ENCODE measurements around the gene RIN3. TPM values are rescaled to one million over a fixed set of nuclear protein-coding genes. Genes with fewer than 3 reads are reported as not detected.
A peak's percentile ranks its signal among the peaks of the same experiment; 100 is the strongest.

The RIN3 gene
- total RNA-seq, 1 experiment from 2014 or later = 1.5 TPM

DNA sequence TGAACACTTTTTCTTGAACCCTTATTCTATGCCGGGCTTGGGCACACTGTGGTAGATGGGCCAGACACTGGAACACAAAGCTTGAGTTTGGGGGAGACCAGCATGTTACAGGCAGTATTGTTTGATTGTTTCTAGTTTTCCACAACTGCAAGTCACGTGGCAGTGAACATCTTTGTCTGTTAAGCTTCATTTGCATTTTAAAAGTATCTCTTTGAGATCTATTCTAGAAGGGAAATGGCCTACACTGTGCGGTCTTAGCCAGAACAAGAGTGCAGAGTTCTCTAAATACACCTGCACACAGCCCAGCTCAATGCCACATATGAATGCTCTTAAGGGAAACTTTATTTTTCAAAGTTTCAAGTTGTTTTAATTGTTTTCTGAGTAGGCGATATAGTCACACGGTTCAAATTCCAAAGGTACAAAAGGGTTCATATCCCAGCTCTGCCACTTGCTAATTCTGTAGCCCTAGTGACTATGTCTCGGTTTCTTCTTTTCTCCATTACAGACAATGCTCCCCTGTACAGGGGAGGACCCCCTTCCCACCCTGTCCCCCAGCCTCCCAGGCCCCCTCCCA, 24.9 kb downstream of the RIN3 start:
- peak overlapping the region in 1 of 3 experiments; percentile 83; a peak in 1 of 7 replicates for H3K27ac Mint-ChIP-seq

More for the DNA sequence above, 24.9 kb downstream of the RIN3 start:
- H4K91ac ChIP-seq (ENCODE audit: insufficient read length, low read depth, low read length) = no peak overlapping the region
- H2BK15ac ChIP-seq (ENCODE audit: low read depth, low read length) = no peak overlapping the region
- no peak overlapping the region for H3K56ac ChIP-seq (ENCODE audit: insufficient read length, low read depth, low read length)
- H3K9me3 ChIP-seq (ENCODE audit: control insufficient read depth, low read depth, low read length) = no peaks in the 10 kb centered on the region
- no peak overlapping the region for H3T11ph ChIP-seq (ENCODE audit: low read length)
- TF ChIP-seq, protein P1, sequence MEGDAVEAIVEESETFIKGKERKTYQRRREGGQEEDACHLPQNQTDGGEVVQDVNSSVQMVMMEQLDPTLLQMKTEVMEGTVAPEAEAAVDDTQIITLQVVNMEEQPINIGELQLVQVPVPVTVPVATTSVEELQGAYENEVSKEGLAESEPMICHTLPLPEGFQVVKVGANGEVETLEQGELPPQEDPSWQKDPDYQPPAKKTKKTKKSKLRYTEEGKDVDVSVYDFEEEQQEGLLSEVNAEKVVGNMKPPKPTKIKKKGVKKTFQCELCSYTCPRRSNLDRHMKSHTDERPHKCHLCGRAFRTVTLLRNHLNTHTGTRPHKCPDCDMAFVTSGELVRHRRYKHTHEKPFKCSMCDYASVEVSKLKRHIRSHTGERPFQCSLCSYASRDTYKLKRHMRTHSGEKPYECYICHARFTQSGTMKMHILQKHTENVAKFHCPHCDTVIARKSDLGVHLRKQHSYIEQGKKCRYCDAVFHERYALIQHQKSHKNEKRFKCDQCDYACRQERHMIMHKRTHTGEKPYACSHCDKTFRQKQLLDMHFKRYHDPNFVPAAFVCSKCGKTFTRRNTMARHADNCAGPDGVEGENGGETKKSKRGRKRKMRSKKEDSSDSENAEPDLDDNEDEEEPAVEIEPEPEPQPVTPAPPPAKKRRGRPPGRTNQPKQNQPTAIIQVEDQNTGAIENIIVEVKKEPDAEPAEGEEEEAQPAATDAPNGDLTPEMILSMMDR (conservative IDR thresholded peaks at IDR 0.05) = no peak
- no peak overlapping the region for H2BK20ac ChIP-seq (ENCODE audit: low read depth, low read length, poor library complexity, severe bottlenecking)
- H3K4ac ChIP-seq (ENCODE audit: low read depth, low read length) = no peak overlapping the region
- H3K4me1 ChIP-seq (ENCODE audit: insufficient read depth, low read length) = no peaks in the 10 kb centered on the region; the same call in 1 of the 2 replicates
- H3K14ac ChIP-seq (ENCODE audit: insufficient read depth, low read length) = no peak overlapping the region
- no peak for DNase-seq
- H2BK12ac ChIP-seq (ENCODE audit: insufficient read length, low read depth, low read length) = no peak overlapping the region
- no peak overlapping the region for H4K5ac ChIP-seq (ENCODE audit: insufficient read length, low read depth, low read length)
- no peaks in the 10 kb centered on the region for H3K27me3 Mint-ChIP-seq (ENCODE audit: low read depth)
- no peak overlapping the region for H3K9ac ChIP-seq (ENCODE audit: extremely low read depth, insufficient read length, low read length)
- no peaks in the 10 kb centered on the region for H3K36me3 Mint-ChIP-seq (ENCODE audit: insufficient read depth in 1 of 3, low read depth in 3 of 3)
- peaks cover 16 to 19% of the 10 kb centered on the region in 2 experiments for H3K4me1 Mint-ChIP-seq
- no peaks in the 10 kb centered on the region for H4K20me1 ChIP-seq (ENCODE audit: control insufficient read depth, insufficient read depth, insufficient read length)
- H2AFZ ChIP-seq (ENCODE audit: low read length) = no peak overlapping the region
- H3K23ac ChIP-seq (ENCODE audit: insufficient read length, low read depth, low read length) = no peak overlapping the region
- no peaks in the 10 kb centered on the region for H3K23me2 ChIP-seq (ENCODE audit: insufficient read length, low read depth, low read length, poor library complexity, severe bottlenecking)
- no peak overlapping the region for H2BK5ac ChIP-seq (ENCODE audit: insufficient read length, low read length)
- no peaks in the 10 kb centered on the region for H3K79me1 ChIP-seq (ENCODE audit: insufficient read depth, low read depth, low read length, poor library complexity, severe bottlenecking)
- H3K79me2 ChIP-seq (ENCODE audit: insufficient read depth, low read length) = no peaks in the 10 kb centered on the region
- no peak overlapping the region for H2BK120ac ChIP-seq (ENCODE audit: low read depth, low read length, poor library complexity, severe bottlenecking)
- no peak overlapping the region for H3K4me2 ChIP-seq (ENCODE audit: insufficient read depth, insufficient read length, low read length)
- no peaks in the 10 kb centered on the region for H3K27me3 ChIP-seq (ENCODE audit: insufficient read depth, low read length)
- H3K27ac ChIP-seq (ENCODE audit: insufficient read length, low read depth, low read length) = no peak overlapping the region
- H3K4me3 Mint-ChIP-seq = no peak overlapping the region
- H4K8ac ChIP-seq (replicated peaks; ENCODE audit: insufficient read length, low read depth, low read length) = no peak overlapping the region
- no peaks in the 10 kb centered on the region for H3K9me3 Mint-ChIP-seq
- no CpG with 5 or more reads among the region's 6 CpGs for WGBS (ENCODE audit: extremely low coverage, insufficient read length, low lambda C conversion rate)
- no peak overlapping the region for H2AK5ac ChIP-seq (ENCODE audit: insufficient read length, low read length)
- H3K18ac ChIP-seq (ENCODE audit: insufficient read length, low read depth, low read length) = no peak overlapping the region
